Fibroblast of skin of abdomen (primary cell): ENCODE results near the gene NRTN.
A peak's percentile ranks its signal among the peaks of the same experiment; 100 is the strongest.

Experiments
- DNase-seq: peaks from one replicate; pipeline ENCODE4 v3.0.0-alpha.2; 2013

NRTN gene

DNA sequence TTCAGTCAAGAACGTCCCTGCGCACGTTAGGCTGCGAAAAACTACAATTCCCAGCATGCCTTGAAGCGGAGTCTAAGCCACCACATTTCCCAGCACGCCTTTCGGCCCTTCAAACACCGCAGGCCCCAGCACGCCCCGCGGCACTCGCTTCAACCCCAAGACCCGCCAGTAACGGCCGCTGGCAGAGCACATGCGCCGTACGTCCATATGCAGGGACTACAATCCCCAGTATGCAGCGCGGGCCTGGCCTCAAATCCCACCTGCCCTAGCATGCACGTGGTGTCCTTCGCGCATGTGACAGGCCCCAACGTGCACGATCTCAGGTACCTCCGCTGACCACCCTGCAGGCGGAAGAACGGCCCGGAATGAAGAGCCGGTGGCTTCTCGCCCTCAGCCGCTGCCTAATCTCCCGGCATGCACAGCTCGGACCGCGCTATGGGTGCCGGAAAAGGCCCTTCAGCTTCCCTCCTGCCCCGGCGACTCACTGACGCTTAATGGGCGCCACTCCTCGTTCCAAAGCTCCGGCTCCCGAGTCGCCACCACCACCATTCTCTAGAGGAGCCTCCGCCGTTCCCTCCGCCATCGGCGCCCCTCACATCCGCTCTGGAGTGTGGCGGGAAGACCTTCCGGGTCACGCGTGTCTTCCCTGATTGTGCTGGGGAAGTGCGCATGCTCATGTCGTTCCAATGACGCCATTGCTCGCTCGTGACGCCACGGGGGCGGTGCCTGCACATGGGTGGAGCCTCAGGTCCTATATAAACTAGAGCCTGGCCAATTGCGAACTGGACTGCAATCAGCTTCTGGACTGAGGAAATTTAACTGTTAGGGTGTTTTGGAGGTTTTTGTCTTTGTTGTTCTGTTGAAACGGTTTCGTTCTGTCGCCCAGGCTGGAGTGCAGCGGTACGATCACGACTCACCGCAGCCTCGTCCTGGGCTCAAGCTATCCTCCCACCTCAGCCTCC is 14.0 kb upstream of the NRTN start, which contains the start of gene DUS3L:
Gene DUS3L, minus strand, starts transcription at position 605 of the 962 bp plus-strand sequence. Its CDS starts 22 bp downstream, at position 583.
- DNase-seq = peak; percentile 99

DNA sequence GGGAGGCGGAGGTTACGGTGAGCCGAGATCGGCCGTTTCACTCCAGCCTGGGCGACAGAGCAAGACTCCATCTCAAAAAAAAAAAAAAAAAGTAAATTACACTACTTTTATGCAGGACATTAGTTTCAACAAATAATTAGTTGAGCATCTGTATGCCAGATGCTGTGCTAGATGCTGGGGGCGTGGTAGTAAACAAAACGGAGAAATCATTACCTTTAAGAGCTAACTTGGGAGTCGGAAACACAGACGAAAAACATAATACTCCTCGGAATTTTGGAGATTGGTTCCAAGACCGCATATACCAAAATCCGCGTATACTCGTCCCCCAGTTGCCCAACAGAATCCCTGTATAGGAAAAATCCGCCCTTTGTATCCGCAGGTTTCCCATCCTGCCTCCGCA is 12.6 kb upstream of the NRTN start:
- no peak for DNase-seq

DNA sequence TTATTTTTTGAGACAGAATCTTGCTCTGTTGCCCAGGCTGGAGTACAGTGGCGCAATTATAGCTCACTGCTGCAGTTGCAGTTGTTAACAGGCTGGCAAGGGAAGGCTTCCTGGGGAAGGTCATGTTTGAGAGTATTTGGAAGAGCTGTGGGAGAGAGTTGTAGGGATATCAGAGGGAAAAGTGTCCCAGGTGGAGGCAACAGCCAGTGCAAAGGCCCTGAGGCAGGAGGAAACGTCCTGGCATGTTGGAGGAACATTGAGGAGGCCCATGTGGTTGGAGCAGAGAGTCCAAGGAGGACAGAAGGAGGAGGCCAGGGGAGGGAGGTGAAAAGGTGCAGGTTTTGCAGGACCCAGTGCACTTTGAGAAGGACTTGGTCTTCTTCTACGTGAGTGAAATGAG is 11.7 kb upstream of the NRTN start:
- DNase-seq = no peak

DNA sequence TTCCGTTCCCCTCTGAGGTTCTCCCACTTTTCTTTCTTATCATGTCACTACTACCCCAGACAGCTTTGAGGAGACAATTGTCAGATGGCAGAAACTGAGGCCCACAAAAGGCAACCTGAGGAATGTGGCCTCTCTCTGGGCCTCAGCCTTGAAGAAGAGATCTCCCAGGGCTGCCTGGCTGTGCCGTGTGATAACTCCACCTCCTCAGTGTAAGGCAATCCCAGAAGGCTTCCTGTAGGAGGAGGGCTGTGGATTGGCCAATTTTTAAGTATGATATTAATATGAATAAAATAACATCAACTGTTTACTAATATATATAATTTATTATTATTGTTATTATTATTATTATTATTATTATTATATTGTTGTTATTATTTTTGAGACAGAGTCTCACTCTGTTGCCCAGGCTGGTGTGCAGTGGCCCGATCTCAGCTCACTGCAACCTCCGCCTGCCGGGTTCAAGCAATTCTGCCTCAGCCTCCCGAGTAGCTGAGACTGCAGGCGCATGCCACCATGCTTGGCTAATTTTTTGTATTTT is 9.4 kb upstream of the NRTN start:
- no peak for DNase-seq

DNA sequence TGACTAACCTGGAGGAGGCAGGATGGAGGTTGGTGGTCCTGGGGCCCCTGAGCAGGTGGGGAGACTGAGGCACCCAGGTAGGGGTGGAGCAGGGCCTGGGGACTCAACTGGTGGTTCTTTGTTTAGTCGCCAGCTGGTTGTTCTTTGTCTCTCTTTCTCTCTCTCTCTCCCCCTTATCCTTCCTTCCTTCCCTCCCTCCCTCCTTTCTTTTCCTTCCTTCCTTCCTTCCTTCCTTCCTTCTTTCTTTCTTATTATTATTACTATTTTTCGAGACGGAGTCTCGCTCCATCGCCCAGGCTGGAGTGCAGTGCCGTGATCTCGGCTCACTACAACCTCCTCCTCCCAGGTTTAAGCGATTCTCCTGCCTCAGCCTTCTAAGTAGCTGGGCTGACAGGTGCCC is 6.6 kb upstream of the NRTN start:
- DNase-seq = no peak

DNA sequence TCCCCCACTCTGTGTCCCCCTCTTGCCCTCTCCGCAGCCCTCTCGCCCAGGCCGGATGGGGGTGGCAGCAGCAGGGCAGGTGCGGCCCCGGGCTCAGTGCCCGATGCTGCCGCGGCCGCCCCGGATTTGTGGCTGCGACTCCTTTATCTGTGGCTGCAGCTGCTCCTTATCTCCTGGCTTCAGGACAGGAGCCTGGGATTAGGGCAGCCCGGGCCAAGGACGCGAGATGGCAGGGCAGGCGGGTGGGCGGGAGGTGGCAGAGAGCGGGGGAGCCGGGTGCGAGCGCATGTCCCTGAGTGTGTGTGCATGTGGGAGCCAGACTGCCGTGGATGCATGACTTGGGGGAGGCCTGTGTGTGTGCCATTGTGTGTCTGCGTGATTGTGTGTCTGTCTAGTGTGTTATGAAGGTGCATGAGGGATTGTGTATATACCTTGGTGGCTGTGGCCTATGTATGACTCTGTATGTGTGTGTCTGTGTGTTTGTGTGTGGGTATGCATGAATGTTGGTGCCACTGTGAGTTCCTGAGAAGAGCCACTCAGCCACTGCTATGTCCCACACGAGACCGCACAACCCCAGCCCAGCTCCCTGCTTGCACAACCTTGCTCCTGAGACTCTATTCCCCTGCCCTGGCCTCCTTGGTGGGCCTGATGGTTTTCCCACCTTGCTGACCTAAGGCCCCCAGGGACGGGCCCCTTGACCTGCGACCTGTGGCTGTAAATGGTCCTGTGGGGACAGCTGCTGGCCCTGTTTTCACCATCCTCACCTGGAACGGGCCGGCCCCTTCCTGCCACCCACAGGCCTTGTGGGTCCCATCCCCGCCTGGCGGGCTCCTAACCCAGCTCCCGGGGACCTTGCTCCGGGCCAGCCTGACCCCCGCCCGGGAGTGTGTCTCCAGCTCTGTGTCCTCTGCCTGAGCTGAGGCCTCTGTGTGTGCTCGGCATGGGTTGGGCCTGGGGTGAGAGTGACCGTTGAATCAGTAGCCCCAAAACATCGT is 5.3 kb upstream of the NRTN start:
- DNase-seq = no peak

DNA sequence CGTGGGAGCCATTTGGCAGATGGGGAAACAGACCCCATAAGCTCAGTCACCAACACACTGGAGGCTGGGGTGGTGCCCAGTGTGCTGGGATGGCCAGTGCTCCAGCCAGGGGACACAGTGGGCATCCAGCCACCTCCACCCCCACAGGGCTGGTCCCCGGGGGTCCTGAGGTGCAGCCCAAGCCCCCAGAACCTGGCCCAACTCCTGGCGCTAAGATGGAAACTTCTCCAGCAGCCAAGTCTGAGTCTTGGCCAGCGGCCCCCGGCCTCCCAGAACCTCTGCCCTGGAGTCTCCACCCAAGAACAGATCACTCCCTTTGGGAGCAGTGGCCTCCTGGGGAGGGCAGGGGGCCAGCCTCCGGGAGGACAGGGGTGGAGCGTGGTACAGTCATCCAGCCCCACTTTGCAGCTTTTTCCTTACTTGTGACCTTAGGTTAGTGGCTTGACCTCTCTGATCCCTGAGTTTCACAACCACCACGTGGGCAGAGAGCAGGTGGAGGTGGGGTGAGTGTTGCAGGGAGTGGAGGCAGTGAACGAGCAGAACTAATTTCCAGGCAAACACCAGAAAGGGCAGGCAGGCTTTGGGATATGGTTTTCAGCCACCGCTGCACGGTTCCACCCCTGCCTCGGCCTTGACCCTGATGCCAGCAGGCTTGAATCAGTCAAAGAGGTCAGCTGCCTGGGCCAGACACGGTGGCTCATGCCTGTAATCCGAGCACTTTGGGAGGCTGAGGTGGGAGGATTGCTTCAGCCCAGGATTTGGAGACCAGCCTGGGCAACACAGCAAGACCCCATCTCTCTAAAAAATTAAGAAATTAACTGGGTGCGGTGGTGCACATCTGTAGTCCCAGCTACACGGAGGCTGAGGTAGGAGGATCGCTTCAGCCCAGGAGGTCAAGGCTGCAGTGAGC is 4.3 kb upstream of the NRTN start:
- DNase-seq = no peak

GRCh38 chr19:5801796-5802619 is 2.9 kb upstream of the NRTN start:
- DNase-seq = peak; percentile 63

DNA sequence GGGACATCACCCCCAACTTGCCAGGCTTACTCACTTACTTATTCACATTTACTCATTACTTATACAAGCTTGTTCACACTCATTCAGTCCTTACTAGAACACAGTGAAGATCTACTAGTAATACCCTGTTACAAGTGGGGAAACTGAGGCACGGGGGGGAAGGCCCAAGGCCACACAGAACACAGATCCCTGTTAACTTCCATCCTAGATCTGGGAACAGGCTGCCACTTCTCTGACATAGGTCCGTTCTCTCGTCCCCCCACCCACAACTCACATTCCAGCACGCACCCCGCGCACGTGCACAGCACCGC is 1.5 kb upstream of the NRTN start:
- DNase-seq = no peak

GRCh38 chr19:5803752-5804515 is 933 bp upstream of the NRTN start:
- DNase-seq = peak; percentile 82

DNA sequence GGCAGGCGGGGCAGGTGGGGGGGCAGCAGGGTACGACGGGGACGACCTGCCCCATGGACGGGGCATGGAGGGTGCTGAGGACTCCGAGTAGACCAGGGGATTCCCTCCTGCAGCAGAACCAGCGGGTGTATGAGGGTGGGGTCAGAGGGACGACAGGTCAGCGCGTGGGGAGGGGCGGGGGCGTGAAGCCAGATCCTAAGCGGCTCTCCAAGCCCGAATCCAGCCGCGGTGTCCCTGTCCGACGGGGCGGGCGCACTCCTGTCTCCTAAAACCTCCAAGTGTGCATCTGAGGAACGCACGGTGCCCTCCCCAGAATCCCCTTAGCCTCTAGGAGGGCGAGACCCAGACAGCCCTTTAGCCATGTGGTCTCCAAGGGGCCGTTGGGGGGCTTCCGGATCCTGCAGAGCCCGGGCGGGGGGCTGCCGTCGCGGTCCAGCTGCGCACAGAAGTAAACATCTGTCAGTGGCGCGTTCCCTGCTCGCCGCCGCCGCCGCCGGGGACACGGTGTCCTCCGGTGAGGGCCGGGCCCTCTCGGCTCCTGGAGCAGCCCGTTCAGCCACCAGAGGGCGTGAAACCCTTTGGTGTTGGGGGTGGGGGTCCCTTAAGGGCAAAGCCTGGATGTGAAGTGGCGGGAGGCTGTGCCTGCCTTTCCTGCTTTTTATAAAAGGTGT is 730 bp downstream of the NRTN start:
- DNase-seq = peak; percentile 44

DNA sequence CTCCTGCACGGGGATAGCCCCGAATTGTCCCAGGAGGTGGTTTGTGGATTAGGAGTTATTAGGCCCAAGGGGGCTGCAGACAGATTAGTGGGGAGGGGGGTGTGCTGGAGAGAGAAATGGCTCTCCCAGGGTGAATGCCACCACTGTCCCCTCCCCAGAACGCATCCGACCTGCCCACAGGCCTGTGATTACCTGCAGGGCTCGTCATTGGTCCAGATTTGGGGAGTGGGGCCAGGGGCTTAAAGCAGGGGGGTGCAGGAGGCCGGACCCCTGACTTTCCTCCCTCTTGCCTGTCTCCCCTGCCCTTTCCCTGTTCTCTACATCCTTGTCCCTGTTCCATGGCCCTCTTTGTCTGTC is 1.2 kb downstream of the NRTN start:
- no peak for DNase-seq

- DNase-seq = no peak
Measured at GRCh38 chr19:5806905-5807304, 2.0 kb downstream of the NRTN start.

DNA sequence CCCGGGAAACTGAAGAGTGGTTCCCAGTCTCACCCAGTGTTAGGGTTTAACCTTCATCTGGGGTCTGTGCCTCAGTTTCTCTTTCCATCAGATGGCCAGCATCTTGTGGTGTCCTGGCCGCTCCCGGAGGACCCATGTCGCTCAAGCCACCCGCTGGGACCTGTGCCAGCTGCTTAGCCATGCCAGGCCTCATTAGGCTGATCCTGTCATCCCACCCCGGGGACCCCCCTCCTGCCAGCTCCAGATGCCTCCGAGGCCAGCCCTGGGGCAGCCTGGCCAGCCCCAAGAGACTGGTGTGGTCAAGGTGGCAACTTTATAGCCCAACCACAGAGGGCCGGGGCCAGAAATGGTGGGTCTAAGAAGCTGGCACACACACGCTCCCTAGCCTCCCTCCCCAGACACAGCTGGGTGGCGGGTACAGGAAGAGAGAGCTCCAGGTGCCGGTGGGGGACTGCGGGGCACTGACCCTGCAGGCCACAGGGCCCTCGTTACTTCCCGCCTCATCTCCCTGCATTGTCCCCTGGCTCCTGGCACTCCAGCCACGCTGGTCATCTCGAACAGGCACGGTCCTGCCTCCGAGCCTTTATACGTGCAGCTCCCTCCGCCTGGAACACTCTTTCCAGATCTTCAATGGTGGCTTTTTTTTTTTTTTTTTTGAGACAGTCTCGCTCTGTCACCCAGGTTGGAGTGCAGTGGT is 3.4 kb downstream of the NRTN start:
- DNase-seq = no peak

DNA sequence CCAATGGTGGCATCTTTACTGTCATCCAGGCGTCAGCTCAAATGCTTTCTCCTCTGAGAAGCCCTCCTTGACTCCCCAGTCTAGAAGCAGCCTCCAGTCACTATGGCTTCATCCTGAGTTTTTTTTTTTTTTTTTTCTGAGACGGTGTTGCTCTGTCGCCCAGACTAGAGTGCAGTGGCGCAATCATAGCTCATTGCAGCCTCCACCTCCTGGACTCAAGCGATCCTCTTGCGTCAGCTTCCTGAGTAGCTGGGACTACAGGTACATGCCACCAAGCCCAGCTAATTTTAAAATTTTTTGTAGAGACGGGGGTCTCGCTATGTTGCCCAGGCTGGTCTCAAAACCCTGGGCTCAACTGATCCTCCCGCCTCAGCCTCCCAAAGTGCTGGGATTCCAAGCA is 4.2 kb downstream of the NRTN start:
- no peak for DNase-seq

DNA sequence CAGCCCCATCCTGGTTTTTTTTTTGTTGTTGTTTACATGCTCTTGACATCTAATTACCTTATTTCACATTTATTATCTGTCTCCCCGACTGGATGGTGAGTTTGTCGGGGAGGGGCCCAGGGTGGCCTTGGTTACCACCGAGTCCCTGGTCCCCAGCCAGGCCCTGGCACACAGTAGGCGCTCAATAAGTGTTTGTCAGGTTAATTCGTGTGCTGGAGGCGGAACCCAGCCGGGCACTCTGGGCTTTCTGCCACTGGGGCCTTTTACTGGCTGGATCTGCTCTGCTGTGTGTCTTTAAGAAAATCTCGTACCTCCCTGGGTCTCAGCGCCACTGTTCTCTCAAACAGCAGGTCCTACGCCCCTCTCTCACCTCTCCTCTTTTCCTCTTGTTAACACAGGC is 4.6 kb downstream of the NRTN start:
- no peak for DNase-seq

DNA sequence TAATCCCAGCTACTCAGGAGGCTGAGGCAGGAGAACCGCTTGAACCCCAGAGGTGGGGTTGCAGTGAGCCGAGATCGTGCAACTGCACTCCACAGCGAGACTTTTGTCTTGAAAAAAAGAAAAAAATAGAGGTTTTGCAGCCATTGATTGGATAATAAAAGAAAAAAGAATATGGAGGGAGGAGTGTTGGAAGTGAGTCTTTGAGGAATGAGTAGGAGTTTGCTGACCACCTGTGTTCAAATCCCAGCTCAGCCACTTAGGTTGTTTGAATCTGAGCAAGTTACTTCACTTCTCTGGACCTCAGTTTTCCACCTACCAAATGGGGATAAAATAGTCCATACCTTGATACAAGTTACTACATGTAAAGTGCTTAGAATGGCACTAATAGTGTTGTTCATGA is 6.2 kb downstream of the NRTN start:
- DNase-seq = no peak

GRCh38 chr19:5814123-5814851 is 9.4 kb downstream of the NRTN start:
- DNase-seq = no peak
